Thyroid gland (tissue), 4 donors: Measurements from ENCODE around the gene EYS. TPM values are rescaled to one million over a fixed set of nuclear protein-coding genes. Genes with fewer than 3 reads are reported as not detected.

Experiments used
- DNase-seq, 2 donors: peaks; one replicate each; pipeline ENCODE4 v3.0.0-alpha.2; 2019
- H3K27ac ChIP-seq, 3 donors: fragments of 200-600 bp; sonication (generic); 1 replicate in 2 of 3; 2 replicates in 1 of 3; pipeline ENCODE4 v1.5.1; 2016 to 2019; ENCODE audit warnings: mild to moderate bottlenecking in 1 of 3, moderate library complexity in 1 of 3
- H3K27me3 ChIP-seq: fragments of 200-600 bp; sonication (generic); one replicate; pipeline ENCODE4 v1.5.1; 2019
- H3K36me3 ChIP-seq, 2 donors: fragments of 200-600 bp; sonication (generic); one replicate each; pipeline ENCODE4 v1.5.1; 2016 to 2019
- H3K4me1 ChIP-seq, 2 donors: fragments of 200-600 bp; sonication (generic); one replicate each; pipeline ENCODE4 v1.5.1; 2017 to 2019
- H3K4me3 ChIP-seq, 3 donors: fragments of 200-600 bp; sonication (generic); replicated peaks in 1 of 3; 1 replicate in 2 of 3; 2 replicates in 1 of 3; pipeline ENCODE4 v1.5.1; 2016; ENCODE audit warnings: mild to moderate bottlenecking in 1 of 3
- H3K9me3 ChIP-seq: fragments of 200-600 bp; sonication (generic); one replicate; pipeline ENCODE4 v1.5.1; 2017
- POLR2A ChIP-seq, 2 donors: fragments of 450-650 bp; IDR thresholded peaks; one replicate each; pipeline ENCODE4 v1.6.1; 2017; ENCODE audit warnings: antibody characterized with exemption in 2 of 2, mild to moderate bottlenecking in 2 of 2, moderate library complexity in 1 of 2
- WGBS, 2 donors: methylation state at CpG; one replicate each; pipeline ENCODE4 v1.1.5; 2017; 5-methylcytosine and 5-hydroxymethylcytosine counted together
- intact Hi-C: fragments of 100-400 bp; cut with DNase I; formaldehyde crosslinking; loops from one replicate; pipeline ENCODE4 v1.15.1; 2023
- total RNA-seq, 4 donors: library from RNA; depleted of rRNA; stranded (reverse); fragments of >200 nt; gene quantifications; one replicate each; pipeline ENCODE4 v1.2.3, GENCODE V29; 2016
- TF ChIP-seq, protein P1 (sequence below), 6 experiments: fragments of 200-600 bp in 3 of 6; fragments of 450-650 bp in 3 of 6; sonication (generic) in 3 of 6; IDR thresholded peaks; one replicate each; pipeline ENCODE4 v1.5.1; 2016 to 2019; ENCODE audit warnings: antibody characterized with exemption in 6 of 6, mild to moderate bottlenecking in 2 of 6, inconsistent platforms in 1 of 6, moderate library complexity in 1 of 6

The EYS gene
- total RNA-seq, 4 donors from 2014 or later = not detected

GRCh38 chr6:64050590-64050989 lies 1656.4 kb downstream of the EYS start:
- no peak for TF ChIP-seq POLR2A (IDR thresholded peaks at IDR 0.05)
- TF ChIP-seq, protein P1, sequence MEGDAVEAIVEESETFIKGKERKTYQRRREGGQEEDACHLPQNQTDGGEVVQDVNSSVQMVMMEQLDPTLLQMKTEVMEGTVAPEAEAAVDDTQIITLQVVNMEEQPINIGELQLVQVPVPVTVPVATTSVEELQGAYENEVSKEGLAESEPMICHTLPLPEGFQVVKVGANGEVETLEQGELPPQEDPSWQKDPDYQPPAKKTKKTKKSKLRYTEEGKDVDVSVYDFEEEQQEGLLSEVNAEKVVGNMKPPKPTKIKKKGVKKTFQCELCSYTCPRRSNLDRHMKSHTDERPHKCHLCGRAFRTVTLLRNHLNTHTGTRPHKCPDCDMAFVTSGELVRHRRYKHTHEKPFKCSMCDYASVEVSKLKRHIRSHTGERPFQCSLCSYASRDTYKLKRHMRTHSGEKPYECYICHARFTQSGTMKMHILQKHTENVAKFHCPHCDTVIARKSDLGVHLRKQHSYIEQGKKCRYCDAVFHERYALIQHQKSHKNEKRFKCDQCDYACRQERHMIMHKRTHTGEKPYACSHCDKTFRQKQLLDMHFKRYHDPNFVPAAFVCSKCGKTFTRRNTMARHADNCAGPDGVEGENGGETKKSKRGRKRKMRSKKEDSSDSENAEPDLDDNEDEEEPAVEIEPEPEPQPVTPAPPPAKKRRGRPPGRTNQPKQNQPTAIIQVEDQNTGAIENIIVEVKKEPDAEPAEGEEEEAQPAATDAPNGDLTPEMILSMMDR (IDR thresholded peaks at IDR 0.05) = no peak
- H3K4me1 ChIP-seq = no peaks in the 10 kb centered on the region
- DNase-seq = no peak
- no peaks in the 10 kb centered on the region for H3K9me3 ChIP-seq
- 5 to 83% methylated on average over 1 of the region's 1 CpG for WGBS, 2 donors
- intact Hi-C loops = no loop called here
- H3K4me3 ChIP-seq = no peak overlapping the region
- H3K27me3 ChIP-seq = no peaks in the 10 kb centered on the region
- H3K36me3 ChIP-seq = no peaks in the 10 kb centered on the region
- no peak overlapping the region for H3K27ac ChIP-seq

GRCh38 chr6:64049736-64050135 lies 1657.3 kb downstream of the EYS start:
- no peak for DNase-seq
- 39 to 46% methylated on average over 2 of the region's 2 CpGs for WGBS, 2 donors
- intact Hi-C loops = no loop called here
- Histone ChIP-seq H3K27ac (no peak overlapping the region), H3K27me3 (no peaks in the 10 kb centered on the region), H3K9me3 (no peaks in the 10 kb centered on the region), H3K36me3 (no peaks in the 10 kb centered on the region), H3K4me3 (no peak overlapping the region), H3K4me1 (no peaks in the 10 kb centered on the region)
- no peak for TF ChIP-seq POLR2A (IDR thresholded peaks at IDR 0.05)
- TF ChIP-seq, protein P1 (IDR thresholded peaks at IDR 0.05) = no peak

DNA sequence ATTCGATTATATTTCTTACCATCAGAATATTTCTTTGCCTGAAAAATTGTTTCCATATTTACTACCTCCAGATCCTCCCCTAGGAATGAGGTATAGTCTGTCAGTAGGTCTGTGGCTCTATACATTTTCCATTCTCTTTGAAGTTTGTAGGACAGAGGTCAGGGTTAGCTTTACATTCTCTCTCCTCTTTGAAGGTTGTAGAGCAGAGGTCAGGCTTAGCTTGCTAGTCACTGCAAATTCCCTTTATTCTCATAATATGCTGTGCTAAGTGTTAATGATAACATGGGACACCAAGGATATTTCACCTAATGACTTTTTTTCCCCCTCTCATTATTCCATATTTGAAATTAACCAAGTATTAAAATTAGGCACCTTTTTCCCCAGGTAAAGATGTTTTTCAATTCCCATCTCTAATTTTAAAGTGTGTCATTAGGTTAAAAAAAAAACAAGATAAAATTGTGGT lies 1660.2 kb downstream of the EYS start:
- intact Hi-C loops = no loop called here
- WGBS, 2 donors = 59 to 65% methylated on average over 1 of the region's 1 CpG
- no peak for TF ChIP-seq POLR2A (IDR thresholded peaks at IDR 0.05)
- TF ChIP-seq, protein P1 (IDR thresholded peaks at IDR 0.05) = no peak

DNA sequence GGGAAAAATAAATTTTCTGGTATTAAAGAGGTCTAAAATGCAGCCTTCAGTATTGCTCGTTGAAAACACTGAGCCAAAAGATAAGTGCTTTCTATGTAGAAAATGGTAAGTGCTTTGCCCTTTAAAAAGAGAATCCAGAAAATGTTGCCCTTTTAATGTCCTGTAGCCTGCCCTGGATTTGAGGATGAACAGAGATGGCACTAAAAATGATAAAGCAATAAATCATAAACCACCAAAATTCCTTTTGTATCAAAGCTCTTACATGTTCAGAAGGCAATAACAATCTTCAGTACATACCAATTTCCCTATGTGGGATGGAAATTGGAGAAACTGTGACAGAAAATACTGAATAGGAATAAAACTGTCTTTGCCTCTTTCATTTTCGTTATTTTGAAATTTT lies 1665.7 kb downstream of the EYS start:
- no peaks in the 10 kb centered on the region for H3K4me1 ChIP-seq
- 61 to 64% methylated on average over 2 of the region's 2 CpGs for WGBS, 2 donors
- no peaks in the 10 kb centered on the region for H3K27me3 ChIP-seq
- intact Hi-C loops = no loop called here
- no peaks in the 10 kb centered on the region for H3K36me3 ChIP-seq
- no peaks in the 10 kb centered on the region for H3K9me3 ChIP-seq
- H3K4me3 ChIP-seq = no peak overlapping the region
- no peak for DNase-seq
- H3K27ac ChIP-seq = no peak overlapping the region
- TF ChIP-seq POLR2A (IDR thresholded peaks at IDR 0.05) = no peak
- TF ChIP-seq, protein P1 (IDR thresholded peaks at IDR 0.05) = no peak

More for the DNA sequence above, 1660.2 kb downstream of the EYS start:
- DNase-seq = no peak
- no peaks in the 10 kb centered on the region for H3K4me1 ChIP-seq
- H3K27me3 ChIP-seq = no peaks in the 10 kb centered on the region
- no peaks in the 10 kb centered on the region for H3K36me3 ChIP-seq
- H3K9me3 ChIP-seq = no peaks in the 10 kb centered on the region
- H3K4me3 ChIP-seq = no peak overlapping the region
- no peak overlapping the region for H3K27ac ChIP-seq

GRCh38 chr6:64040113-64040512 lies 1666.9 kb downstream of the EYS start:
- Histone ChIP-seq H3K27me3 (no peaks in the 10 kb centered on the region), H3K9me3 (no peaks in the 10 kb centered on the region), H3K4me3 (no peak overlapping the region), H3K36me3 (no peaks in the 10 kb centered on the region), H3K27ac (no peak overlapping the region), H3K4me1 (no peaks in the 10 kb centered on the region)
- intact Hi-C loops = no loop called here
- no peak for TF ChIP-seq POLR2A (IDR thresholded peaks at IDR 0.05)
- TF ChIP-seq, protein P1 (IDR thresholded peaks at IDR 0.05) = no peak
- WGBS, 2 donors = 74 to 78% methylated on average over 1 of the region's 1 CpG
- no peak for DNase-seq
